Esophagus muscularis mucosa (tissue), 3 donors: ENCODE results near the gene CSPG4.

Experiments used
- CTCF ChIP-seq, 3 experiments: fragments of 200-600 bp in 2 of 3; fragments of 450-650 bp in 1 of 3; sonication (generic) in 2 of 3; IDR thresholded peaks; one replicate each; pipeline ENCODE4 v1.5.1; 2017 to 2019; ENCODE audit warnings: antibody characterized with exemption in 3 of 3, mild to moderate bottlenecking in 2 of 3, moderate library complexity in 1 of 3
- POLR2A ChIP-seq: fragments of 450-650 bp; IDR thresholded peaks from one replicate; pipeline ENCODE4 v1.6.1; 2017; ENCODE audit warnings: antibody characterized with exemption, moderate library complexity, mild to moderate bottlenecking, low read depth
- POLR2AphosphoS5 ChIP-seq, 2 donors: sonication (generic); formaldehyde crosslinking; IDR thresholded peaks; one replicate each; pipeline ENCODE4 v1.6.1; 2017; ENCODE audit warnings: antibody characterized with exemption in 2 of 2

DNA sequence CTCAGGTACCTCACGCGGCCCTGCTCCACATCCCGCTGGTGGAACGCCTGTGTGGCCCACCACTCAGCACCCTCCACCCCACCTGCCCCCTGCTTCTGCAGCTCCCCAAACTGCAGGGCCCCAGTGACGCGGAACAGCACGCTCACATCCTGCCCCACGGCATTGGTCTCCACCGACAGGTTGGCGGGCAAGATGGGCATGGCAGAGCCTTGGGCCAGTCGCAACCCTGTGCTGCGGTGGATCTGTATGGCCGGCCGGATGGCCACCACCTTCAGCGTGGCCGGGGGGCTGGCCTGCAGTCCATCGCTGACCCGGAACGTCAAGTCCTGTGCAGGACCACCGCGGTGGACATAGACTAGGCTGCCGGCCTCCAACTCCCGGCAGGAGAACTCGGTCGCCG lies 23.8 kb downstream of the CSPG4 start:
- no peak for TF ChIP-seq POLR2A
- no peak for TF ChIP-seq CTCF (IDR thresholded peaks at IDR 0.05)
- no peak for TF ChIP-seq POLR2AphosphoS5 (IDR thresholded peaks at IDR 0.05)
